HCEC 1CT (cell line): ENCODE data around the gene MACROD1.
A peak's percentile ranks its signal among the peaks of the same experiment; 100 is the strongest.

Experiments
- DNase-seq: peaks from one replicate; pipeline ENCODE4 v3.0.0-alpha.2; 2017

MACROD1 gene

GRCh38 chr11:64150481-64151239 lies 15.3 kb downstream of the MACROD1 start:
- DNase-seq = no peak

GRCh38 chr11:64150051-64150450 lies 15.9 kb downstream of the MACROD1 start:
- DNase-seq = no peak

DNA sequence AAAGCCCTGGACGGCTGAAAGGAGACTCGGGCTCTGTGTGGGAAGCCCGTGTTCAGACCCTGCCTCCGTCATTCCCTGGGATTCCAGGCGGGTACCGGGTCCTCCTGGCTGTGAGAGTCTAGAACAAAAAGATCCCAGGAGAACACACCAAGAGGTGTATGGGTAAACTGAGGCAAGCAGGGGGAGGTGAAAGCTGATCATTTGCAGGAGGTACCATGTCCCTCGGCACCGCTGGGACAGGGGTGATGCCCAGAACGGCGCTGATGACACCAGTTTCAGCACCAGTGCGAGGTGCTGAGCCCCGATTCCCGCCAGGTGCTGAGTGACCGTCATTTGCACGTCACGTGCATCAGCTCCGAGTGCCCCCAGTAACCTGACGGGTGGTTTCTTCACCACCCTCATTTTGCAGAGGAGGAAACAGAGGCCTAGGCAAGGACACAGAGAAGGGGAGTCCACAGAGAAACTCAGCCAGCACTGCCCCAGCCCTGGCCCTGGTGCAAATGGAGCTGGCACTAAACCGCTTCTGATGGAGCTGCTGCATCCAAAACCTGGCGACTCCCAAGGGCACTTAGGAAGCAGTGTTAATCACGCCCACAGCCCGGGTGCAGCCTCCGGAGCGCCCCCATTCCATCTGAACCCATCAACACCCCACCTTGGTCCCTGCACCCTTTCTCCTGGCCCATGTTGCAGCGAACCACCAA lies 16.8 kb downstream of the MACROD1 start:
- DNase-seq = no peak

GRCh38 chr11:64148226-64148916 lies 17.5 kb downstream of the MACROD1 start:
- DNase-seq = peak; percentile 36

DNA sequence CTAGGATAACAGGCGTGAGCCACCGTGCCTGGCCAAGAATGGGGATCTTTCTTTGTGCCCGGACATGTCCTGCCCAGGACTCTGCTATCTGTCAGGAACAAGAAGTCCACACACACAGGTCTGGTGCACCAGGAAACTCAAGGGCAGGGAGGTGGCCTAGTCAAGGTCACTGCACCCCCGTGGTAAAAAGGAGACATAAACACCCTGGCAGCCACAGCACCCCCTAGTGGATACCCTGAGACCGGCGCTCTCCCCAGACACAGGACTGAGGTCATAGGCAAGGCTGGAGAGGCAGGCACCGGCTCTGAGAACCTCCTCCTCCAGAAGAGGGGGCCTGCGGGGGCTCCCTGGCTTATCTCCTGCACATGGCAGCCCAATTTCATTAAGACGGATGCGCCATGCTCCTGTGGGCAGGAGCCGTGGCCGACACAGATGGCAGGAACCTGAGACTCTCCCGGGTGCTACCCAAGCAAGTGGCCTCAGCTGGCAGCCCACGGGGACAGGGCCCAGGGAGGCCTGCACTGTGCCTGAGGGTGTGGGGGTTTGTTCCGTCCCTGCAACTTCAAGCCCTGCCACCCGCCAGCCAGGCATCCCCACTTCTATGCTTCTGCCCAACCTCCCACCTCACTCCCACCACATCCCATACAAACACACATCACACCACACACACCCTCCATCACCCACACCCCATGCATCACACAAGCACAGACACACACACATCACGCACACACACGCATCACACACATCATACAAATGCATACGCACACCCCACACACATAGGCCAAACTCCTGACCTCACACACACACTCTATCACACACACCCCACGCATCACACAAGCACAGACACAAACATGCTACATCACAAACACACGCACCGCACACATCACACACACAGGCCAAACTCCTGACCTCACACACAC lies 19.6 kb downstream of the MACROD1 start:
- DNase-seq = no peak

GRCh38 chr11:64144587-64145472 lies 21.1 kb downstream of the MACROD1 start:
- DNase-seq = no peak

DNA sequence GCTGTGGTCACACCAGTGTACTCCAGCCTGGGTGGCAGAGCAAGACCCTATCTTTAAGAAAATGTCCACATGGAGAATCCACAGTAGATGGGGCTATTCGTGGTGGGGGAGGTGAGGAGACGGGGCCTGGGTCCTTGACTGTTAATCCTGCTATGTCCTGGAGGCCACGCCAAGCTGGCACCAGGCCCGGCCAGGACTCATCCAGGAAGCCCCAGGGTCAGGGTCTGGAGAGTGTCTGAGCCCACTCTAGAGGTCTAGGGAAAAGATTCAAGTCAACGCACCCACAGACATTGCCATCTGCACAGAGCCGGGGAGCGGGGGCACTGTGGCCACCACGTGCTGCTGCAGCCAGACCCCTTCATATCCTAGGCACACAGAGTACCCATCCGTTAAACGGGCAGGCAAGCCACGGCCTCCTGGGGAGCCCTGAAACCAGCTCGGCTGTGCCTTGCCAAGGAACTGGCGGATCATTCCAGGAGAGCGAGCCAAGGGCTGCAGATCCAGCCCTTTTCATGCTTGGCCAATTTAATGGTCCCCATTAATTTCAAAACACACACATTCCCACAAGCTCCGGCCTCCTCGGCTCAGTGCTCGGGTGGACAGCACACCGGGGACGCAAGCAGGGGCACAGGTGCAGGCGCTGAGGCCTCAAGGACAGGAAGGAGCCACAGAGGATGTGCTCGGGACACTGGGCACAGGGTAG lies 24.7 kb downstream of the MACROD1 start:
- no peak for DNase-seq

GRCh38 chr11:64140082-64140481 lies 25.8 kb downstream of the MACROD1 start:
- DNase-seq = no peak

GRCh38 chr11:64139049-64139448 lies 26.9 kb downstream of the MACROD1 start:
- no peak for DNase-seq

GRCh38 chr11:64138398-64138797 lies 27.5 kb downstream of the MACROD1 start:
- no peak for DNase-seq

DNA sequence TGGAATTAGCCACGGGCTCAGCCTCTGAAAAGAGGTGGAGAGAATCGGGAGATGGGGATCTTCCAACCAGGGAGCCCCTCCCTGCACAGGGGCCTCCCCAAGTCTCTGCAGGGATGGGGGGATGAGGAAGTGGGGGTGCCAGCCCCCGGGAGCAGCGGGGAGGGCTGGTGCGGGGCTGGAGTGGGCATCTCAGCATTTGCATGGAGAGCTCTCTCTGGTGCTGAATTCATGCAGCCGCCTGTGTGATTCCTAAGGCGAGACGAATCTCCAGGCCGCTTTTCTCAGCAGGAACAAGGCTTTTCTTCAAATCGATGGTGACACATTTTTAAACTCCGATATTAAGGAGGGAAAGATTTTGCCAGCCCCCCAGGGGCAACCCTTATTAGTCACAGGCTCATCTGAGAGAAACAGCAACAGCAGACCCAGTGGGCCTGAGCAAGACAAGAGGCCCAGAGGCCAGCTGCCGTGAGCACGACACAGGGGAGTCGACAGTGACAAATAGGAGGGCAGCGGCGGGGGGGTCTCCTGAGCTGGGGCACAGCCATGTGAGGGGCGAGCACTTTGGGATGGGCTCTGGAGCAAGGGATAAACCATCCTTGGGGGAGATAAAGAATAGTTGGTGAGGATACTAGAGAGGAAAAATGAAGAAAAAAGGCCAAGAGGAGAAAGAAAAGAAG lies 29.0 kb downstream of the MACROD1 start:
- no peak for DNase-seq

DNA sequence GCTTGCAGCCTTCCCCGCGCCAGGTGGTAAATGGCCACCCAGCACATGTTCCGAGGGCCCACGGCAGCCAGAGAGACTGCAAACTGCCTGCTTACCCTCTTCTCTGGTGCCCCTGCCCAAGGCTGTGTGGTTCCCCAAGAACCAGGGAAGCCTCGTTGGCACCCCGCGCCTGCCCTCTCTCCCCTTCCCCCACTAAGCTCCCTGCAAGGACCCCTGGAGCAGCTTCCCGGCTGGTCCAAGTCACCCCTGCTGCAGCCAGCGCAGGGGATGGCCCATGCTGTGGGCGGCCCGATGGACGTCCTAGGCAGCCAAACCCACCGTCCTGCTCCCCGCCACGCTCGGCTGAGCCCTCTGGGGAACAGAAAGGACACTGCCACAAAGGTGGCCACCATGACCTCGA lies 30.2 kb downstream of the MACROD1 start:
- DNase-seq = no peak

GRCh38 chr11:64134963-64135362 lies 30.9 kb downstream of the MACROD1 start:
- no peak for DNase-seq

- no peak for DNase-seq
Measured at GRCh38 chr11:64132982-64133705, 32.8 kb downstream of the MACROD1 start.

- DNase-seq = no peak
Measured at GRCh38 chr11:64132191-64132771, 33.6 kb downstream of the MACROD1 start.

- DNase-seq = no peak
Measured at GRCh38 chr11:64131683-64132190, 34.2 kb downstream of the MACROD1 start.

GRCh38 chr11:64130618-64131017 lies 35.3 kb downstream of the MACROD1 start:
- no peak for DNase-seq

DNA sequence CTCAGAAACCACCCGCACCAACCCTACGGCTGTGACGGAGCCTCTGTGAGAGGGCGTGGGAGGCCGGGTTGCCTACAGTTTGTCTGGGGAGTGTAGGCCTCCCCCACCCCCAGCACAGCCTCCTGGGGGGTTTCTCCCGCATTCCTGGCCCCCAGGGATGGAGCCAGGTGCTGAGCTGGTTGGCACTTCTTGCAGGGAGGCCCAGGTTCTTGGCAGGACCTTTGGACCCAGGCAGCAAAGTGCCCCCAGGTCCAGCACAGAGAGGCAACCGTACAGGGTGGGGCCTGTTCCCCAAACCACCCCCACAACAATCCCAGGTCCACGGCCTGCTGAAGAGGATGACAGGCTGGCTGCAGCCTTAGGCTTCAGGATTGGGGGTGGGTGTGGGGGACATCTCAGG lies 36.5 kb downstream of the MACROD1 start:
- no peak for DNase-seq
